Measurements from ENCODE around the gene MFAP4.
"Not testable (repeated sequence)": the region's sequence is repeated elsewhere in the genome, so short reads cannot be mapped to it uniquely, and the experiment has no call there.

The MFAP4 gene

DNA sequence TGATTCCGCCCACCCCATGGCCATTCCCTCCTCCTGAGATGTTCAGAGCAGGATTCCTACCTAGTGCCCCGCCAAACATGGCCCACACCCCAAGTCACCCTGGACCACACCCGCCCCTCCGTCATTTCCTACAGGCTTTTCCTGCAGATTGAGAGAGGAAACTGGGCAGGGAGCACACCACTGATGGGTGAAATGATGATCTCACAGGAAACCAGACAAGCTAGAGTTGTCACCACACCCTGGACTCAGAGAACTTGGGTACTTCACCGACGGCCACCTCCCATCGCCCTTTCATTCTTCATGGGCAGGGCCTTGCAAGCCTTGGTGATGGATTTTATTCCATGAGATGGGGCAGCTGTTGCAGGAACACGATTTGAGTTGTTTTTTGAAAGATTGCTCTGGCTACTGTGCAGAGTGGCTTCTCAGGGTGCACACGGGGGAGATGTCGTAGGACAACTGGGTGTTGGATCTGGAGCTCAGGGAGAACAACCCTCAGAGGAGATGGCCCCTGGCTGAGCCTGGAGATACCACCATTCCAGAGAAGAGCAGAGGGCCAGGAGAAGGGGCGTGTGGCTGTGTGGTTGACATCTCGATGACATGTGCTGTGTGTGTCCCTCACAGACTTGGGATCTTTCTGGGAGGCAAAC is 17.0 kb downstream of the MFAP4 start:
- no peak for DNase-seq

DNA sequence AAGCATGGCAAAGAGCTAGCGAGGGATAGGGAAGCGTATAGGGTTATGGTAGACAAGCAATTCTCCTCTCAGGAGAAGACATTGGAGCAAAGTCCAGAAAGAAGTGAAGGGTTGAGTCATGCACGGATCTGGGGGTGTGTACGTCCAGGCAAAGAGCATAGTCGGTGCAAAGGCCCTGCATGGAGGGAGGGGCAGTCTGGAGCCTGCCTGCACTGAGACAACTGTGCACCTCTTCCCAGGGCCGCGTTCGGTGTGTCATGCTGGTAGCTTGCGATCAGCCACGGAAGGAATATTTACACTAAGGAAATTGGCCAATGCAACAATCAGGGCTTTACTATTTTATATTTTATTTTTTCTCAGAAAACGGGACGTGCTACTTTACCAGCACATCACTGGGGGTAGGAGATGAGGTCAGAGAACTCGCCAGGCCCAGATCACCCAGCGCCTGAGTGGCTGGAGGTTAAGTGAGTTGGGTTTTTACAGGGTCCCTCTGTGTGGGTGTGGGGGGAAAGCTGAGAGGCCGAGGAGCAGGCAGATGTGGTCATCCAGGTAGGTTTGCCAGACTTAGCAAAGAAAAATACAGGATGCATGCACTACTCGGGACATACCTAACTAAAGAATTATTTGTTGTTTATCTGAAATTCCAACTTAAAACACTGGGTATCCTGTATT is 17.7 kb downstream of the MFAP4 start:
- DNase-seq = no peak

DNA sequence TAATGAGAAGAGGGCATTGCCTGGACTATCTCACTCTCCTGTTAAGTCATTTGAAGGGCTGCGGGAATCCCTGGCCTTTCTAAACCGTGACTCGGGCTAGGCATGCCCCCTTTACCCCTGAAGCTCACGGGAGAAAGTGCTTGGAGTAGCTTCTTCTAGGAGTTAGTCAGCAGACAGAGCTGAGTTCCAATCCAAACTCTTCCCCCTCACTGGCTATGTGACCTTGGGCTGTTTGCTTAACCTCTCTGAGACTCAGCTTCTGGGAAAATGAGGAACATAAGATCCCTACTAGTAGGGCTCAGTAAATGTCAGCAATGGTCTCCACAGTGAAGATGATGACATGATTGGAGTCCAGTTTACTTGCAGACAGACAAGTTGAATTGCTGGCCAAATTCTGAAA is 18.8 kb downstream of the MFAP4 start:
- DNase-seq = no peak

DNA sequence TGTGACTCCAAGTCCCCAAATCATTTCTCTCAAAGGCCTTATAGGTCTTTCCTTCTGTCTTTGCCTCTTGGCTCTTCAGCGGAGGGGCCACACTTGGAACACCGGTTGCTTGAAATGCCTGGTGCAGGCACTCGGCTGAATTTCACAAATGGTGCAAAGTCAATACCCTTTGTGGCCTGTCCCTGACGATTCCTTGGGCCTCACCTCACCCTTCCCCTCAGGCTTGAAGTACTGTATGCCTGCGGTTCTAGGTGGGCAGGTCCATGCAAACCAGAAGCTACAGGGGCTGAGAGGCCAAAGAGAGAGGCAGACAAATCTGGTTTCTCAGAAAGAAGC is 20.4 kb downstream of the MFAP4 start:
- DNase-seq = no peak

DNA sequence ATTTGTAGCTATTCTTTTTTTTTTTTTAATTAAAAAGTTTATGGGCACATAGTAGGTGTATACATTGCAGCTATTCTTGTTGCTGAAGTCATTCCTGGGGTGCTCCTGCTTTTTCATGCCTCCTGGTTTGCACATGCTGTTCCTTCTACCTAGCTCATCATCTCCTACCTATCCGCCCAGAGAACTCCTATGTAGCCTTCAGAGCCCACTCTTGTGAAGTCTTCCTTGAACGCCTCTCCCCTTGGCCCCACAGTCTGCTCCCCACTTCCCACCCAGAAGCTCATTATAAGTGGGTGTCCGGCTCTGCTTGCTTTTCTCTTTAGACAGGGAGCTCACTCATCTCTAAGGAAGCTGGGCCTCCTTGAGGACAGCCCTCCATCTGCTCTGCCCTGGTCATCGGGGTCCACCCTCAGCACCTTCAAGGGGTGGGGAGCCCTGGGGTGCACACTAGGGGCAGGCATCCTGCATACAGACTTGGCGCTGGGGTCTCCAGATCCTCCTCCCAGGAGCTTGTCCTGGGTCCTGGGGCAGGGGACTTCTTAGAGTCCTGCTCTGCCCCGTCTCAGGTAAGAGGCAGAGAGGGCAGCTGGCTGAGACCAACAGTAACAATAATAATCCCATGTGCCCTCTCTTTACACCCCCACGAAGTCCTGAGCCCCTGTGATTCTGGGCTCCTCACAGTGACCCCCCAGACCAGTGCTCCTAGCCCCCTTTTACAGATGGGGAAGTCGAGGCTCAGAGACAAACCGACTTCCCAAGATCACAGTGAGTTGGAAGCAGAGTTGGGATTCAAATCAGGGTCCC is 21.0 kb downstream of the MFAP4 start:
- no peak for DNase-seq

DNA sequence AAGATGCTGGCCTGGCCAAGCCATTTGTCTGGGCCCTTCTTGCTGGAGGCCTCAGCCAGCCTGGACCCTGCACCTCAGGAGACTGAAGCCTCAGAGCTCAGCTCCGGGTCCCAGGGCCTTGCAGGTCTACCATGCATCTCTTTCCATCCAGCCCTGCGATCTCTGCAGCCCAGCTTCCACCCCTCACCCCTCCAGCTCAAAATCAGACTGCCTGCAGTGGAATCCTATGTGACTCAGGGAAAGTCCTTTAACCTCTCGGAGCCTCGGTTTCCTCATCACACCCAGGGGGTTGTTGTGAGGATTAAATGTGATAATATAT is 21.5 kb downstream of the MFAP4 start:
- no peak for DNase-seq

DNA sequence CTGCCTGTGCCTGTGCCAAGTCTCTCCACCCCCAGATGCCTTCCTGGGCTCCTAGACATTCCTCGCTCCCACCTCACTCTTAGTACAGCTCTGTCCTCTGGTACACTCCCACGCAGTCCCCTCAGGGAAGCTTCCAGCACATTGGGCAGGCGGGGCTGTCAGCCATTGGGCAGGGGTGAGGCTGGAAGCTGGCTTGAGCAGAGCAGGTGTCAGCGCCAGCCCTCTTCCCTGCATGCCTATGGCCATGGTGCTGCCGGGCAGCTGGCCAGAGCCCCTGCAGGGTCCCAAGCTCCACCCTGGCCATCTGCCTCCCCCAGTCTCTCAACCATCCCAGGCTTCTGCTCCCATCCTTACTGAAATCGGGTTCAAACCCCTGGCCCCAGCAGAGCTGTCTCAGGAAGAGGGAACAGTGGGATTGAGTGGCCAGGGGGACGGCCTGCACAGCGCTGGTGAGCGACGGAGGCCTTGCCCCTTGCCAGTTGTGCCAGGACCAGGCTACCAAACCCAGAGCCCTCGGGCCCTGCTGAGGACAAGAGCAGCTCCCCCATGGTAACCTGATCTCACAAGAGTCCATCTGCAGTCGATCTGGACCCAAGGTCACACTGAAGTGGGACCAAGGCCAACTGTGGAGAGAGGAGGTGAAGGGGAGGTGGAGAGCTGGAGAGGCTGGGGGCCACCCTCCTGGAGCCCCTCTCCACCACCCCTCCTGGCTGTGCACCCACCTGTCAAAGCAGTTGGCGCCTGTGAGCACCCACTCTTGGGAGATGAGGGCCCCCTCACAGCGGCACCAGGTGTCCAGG is 22.1 kb downstream of the MFAP4 start:
- DNase-seq = no peak

DNA sequence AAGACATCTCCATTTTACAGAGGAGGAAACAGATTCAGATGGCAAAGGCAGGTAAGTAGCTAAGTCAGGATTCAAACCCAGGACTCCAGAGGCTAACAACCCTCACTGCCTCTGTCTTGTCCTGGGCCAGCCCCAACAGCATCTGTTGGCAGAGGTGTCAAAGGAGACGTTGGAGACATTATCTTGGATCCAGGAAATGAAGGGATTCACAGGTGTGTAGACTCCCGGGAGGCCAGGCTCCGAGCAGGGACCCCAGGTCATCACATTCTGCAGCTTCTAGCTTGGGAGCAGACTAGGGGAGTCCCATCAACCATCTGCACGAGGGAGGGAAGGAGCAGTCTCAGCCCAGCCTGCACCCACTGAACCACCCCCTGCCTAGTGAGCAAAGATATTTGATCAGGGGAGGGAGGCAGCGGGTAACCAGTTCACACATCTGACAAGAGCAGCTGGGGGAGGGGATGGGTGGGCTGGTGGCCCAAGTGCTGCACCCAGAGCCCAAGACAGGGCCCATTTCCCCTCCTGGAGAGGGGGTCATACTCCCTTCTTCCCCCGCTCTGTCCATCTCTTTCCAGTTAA is 23.4 kb downstream of the MFAP4 start:
- DNase-seq = no peak

DNA sequence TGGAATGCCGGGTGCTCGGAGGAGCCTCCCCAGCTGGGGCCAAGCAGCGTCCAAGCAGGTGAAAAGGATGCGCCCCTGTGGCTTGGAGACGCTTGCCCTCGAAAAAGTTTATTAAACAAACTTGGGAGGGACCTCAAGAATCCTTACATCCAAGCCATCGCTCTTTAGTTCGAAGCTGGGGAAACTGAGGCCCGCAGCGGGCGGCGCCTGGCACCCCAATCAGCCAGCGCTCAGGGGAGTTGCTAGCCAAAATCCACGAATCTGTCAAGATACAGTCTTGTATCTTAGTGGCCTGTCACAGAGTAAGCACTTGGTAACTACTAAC is 23.9 kb downstream of the MFAP4 start:
- no peak for DNase-seq

DNA sequence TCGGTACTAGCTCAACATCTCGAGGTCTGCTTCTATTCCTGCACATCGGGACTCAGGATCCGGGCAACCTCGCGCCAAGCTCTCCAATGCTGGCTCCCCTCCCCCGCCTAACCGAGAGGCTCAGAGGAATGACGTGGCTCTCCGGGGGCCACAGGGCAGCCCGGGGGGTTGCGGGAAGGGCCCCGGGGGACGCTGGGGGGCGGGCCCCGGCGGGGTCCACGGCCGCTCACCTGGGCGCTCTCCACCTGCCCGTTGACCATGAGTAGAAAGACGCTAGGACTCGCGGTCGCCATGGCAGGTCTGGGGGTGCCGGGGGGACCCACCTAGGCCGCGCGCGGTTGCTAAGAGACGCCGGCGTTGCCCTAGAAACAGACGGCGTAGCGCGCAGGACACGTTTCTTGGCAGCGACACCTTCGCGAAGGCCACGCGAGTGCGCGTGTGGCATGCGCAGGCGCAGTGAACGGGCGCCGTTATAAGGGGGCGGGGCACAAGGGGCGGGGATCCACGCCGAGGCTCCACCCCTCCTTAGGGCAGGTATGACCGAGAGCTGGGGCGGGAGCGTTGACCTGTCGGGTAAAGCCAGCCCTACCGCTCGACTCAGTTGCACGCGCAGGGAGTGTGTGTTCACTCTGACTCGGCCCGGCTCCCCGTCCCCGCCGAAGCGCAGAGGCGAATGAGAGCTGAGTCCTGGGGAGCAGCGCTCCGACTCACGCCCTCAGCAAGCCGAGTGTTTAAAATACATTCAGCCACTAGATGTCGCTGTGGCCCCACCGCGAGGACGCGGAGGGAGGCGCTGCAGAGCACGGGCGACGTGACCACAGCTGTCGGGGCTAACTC is 24.5 kb downstream of the MFAP4 start, which contains the start of gene B9D1:
Gene B9D1 (minus strand): TSS at position 447 of the 837 bp plus-strand sequence. CDS start 154 bp downstream, at position 293.
- DNase-seq = peak; percentile 90 to 92

DNA sequence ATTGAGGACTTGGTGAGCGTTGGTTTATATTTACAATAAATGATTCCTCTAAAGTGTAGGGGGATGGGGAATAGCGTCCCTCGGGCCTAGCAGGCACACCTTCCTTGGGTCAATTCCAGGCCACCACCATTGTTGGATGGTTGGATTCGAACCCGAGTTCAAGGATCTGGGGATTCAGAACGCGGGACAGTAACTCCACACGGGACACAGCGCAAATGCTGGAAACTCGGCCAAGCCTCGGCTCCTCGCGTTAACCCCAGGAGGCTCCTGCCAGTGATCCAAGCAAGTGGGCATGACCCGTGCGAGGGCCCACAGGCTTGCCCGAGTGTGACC is 25.1 kb downstream of the MFAP4 start:
- DNase-seq = no peak

DNA sequence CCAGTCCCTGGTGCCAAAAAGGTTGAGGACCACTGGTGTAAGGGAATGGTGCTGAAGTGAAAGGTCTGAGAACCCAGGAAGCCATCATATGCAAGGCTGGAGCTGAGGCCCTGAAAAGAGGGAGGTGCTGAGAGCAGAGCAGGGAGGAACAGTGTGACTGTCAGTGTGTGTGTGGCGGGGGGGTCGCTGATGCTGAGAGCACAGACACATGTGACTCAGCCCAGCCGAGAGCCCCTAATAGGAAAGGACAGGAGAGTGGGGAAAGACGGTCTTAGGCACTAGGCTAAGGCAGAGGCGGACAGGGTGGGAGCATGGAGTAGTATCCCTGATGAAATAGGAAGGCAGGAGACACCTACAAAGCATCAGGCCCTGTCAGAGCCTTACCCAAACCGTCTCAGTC is 25.7 kb downstream of the MFAP4 start:
- no peak for DNase-seq

DNA sequence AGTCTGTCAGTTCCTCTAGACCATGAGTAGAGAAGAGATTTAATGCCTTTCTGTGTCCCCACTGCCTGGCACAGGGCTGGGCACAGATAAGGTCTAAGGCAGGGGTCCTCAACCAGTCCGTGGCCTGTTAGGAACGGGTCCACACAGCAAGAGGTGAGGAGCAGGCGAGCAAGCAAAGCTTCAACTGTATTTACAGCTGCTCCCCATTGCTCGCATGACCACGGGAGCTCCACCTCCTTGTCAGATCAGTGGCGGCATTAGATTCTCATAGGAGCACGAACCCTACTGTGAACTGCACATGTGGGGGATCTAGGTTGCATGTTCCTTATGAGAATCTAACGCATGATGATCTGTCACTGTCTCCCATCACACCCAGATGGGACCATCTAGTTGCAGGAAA is 26.2 kb downstream of the MFAP4 start:
- DNase-seq = no peak

DNA sequence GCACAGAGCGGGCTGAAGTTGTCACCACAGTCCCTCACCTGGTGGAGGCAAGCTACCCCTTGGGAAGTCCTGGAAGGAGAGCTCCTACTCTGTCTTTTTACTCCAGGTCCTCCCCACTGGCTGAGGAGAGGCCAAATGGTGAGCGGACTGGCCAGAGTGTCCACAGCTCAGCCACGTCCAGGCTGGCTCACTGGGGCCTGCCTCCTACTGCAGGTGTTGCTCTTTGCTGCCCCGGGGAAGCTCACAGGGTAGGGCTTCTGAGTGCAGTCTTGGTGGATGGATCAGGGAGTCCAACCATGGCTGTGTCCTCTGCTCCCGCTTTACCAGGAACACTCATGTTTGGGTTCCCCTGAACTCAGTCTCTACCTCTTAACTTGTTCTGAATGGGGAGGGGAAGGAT is 27.1 kb downstream of the MFAP4 start:
- DNase-seq = no peak

DNA sequence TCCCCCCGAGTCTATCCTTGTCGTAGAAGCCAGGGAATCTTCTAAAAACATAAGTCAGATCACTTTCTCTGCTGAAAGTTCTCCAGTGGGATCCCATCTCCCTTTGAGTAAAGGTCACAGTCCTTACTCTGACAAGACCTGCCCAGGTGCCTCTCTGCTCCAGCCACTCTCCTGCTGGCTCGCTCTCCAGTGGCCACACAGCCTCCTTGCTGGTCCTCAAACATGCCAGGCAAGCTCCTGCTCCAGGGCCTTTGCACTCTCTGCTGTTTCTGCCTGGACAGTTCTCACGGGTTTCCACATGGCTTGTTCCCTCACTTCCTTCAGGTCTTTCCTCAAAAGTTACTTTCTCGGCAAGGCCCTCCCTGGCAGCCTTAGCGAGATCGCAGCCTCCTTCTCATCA is 27.8 kb downstream of the MFAP4 start:
- DNase-seq = no peak

DNA sequence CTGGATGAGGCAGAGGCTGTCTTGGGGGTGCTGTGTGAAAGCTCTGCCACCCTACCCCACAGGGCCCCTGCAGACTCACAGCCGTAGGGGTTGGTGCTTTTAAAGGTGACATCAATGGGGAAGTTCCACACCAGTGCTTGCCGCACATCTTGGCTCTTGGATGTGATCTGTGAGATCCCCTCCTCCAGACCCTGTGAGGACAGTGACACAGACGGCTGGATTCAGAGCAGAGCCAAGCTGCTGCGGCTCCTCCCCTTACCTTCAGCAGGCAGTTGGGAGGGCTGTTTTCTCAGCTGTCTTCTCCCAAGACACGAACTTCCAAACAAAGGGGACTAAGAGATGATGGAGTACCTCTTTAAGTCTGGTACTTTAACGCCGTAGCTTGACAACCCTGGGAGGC is 29.2 kb downstream of the MFAP4 start:
- DNase-seq = no peak

DNA sequence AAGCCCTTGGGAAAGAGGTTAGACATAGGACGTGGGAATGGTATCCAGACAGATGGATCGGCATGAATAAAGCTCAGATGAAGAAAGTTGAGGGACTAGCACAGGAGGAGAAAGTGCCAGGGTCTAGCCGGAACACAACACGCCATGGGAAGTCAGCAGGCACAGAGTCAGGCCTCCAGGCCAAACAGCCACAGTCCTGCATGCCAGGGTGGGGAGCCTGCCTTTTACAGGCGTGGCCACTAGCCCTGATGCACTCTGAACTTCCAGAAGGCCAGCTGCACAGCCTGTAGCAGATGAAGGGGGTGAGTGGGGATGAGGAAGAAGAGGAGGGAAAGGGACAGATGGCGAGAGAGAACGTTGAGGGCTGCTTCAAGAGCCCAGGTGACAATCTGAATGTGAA is 29.6 kb downstream of the MFAP4 start:
- DNase-seq = no peak

DNA sequence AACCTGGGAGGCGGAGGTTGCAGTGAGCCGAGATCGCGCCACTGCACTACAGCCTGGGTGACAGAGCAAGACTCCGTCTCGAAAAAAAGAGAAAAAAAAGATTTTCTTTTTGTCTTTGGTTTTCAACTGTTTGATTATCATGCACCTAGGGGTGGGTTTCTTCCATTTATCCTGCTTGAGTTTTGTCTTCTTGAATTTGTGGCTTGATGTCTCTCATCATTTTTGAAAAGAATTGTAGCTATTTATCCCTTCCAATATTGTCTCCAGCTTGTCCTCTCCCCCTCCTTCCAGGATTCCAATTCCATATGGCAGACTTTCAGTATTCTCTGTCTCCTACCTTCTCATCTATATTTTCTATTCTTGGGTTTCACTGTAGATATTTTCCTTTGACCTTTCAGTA is 32.2 kb downstream of the MFAP4 start:
- no peak for DNase-seq

DNA sequence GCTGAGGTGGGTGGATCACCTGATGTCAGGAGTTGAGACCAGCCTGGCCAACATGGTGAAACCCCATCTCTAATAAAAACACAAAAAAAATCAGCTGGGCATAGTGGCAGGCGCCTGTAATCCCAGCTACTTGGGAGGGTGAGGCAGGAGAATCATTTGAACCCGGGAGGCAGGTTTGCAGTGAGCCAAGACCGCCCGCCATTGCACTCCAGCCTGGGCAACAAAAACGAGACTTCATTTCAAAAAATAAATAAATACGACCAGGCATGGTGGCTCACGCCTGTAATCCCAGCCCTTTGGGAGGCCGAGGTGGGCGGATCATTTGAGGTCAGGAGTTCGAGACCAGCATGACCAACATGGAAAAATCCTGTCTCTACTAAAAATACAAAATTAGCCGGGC is 33.6 kb downstream of the MFAP4 start:
- not testable (repeated sequence) for DNase-seq

DNA sequence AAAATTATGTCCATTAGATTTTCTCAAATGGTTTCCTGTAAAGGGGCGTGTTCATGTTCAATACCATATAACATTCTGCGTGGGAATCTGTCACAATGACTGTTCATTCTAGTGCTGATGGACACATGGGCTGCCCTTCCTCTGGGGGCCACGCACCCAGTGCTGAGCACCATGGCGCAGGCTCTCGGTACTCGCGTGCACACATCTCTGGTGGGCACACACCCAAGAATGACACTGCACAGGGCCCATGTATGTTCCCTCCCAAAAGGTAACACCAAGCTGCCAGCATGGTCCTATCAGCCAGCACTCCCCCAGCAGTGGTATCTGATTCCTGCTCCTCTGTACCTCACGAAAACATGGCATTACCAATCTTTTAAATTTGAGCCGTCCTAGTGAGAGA is 38.2 kb downstream of the MFAP4 start:
- no peak for DNase-seq

DNA sequence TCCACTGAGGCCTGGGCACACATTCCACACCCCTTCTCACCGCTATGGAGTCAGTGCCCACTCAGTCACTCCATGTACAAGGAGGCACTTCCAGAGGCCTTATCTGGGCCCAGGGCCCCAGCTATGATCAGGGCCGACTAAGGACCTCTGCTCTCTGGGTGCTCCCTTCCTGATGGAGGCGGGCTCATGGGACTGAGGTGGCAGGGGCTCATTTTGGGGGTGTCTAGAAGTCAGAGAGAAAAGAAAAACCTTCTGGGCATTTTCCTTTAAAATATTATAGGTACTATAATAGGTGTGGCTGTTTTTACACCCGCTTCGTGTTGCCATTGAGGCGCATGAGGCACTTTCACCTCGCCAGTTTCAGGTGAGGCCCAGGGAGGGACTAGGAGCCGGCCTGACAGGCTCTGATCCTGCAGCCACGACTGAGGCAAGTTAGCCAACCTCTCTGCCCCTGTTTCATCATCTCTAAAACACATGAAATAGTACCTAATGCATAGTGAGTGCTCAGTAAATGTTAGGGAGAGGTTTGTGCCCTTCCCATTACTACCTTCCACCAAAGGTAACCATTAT is 38.8 kb downstream of the MFAP4 start:
- DNase-seq = no peak

Data from activated CD4-positive, alpha-beta T cell treated with anti-CD3 and anti-CD28 coated beads, Interleukin-2, amount 50 U/mL, for 48 hours (primary cell).